Fibroblast of lung (primary cell): ENCODE data around the gene VEGFA. TPM values are rescaled to one million over a fixed set of nuclear protein-coding genes. Genes with fewer than 3 reads are reported as not detected.

Experiments
- DNase-seq, 2 donors: peaks; one replicate each; pipeline versions ENCODE4 v3.0.0 to v3.0.0-alpha.2; 2010; ENCODE audit warnings: low read depth in 2 of 2
- H2AFZ ChIP-seq: 2 replicates; pipeline ENCODE4 v1.5.1; 2012; ENCODE audit warnings: low read length, control low read depth, inconsistent platforms
- H3K27ac ChIP-seq: 2 replicates; pipeline ENCODE4 v1.5.1; 2011; ENCODE audit warnings: low read length, control low read depth; ENCODE audit not compliant: insufficient read depth
- H3K27me3 ChIP-seq: 2 replicates; pipeline ENCODE4 v1.5.1; 2011; ENCODE audit warnings: mild to moderate bottlenecking, low read length; ENCODE audit not compliant: control insufficient read depth, insufficient read depth
- H3K36me3 ChIP-seq: 2 replicates; pipeline ENCODE4 v1.5.1; 2011; ENCODE audit warnings: low read length; ENCODE audit not compliant: control insufficient read depth, insufficient read depth
- H3K4me1 ChIP-seq: 2 replicates; pipeline ENCODE4 v1.5.1; 2011; ENCODE audit warnings: low read length; ENCODE audit not compliant: control insufficient read depth, insufficient read depth; ENCODE audit errors: extremely low read depth
- H3K4me2 ChIP-seq: 2 replicates; pipeline ENCODE4 v1.5.1; 2011; ENCODE audit warnings: low read length, control low read depth; ENCODE audit not compliant: insufficient read depth; ENCODE audit errors: extremely low read depth
- H3K4me3 ChIP-seq, 4 experiments: fragments of 200-600 bp in 1 of 4; sonication (generic) in 1 of 4; replicated peaks in 1 of 4; 2 replicates each; pipeline ENCODE4 v1.5.1; 2011 to 2016; ENCODE audit warnings: low read length in 4 of 4, low read depth in 3 of 4, mild to moderate bottlenecking in 3 of 4, control low read depth in 2 of 4, inconsistent platforms in 1 of 4, mixed read lengths in 1 of 4; ENCODE audit not compliant: insufficient read depth in 1 of 4; ENCODE audit errors: control extremely low read depth in 1 of 4
- H3K79me2 ChIP-seq: 2 replicates; pipeline ENCODE4 v1.5.1; 2012; ENCODE audit warnings: mild to moderate bottlenecking, low read length, inconsistent platforms; ENCODE audit not compliant: control insufficient read depth, insufficient read depth
- H3K9ac ChIP-seq: 2 replicates; pipeline ENCODE4 v1.5.1; 2011; ENCODE audit warnings: mild to moderate bottlenecking, low read length, control low read depth; ENCODE audit not compliant: insufficient read depth
- H3K9me3 ChIP-seq: 2 replicates; pipeline ENCODE4 v1.5.1; 2012; ENCODE audit warnings: low read depth, low read length; ENCODE audit not compliant: control insufficient read depth, insufficient read depth
- H4K20me1 ChIP-seq: 2 replicates; pipeline ENCODE4 v1.5.1; 2011; ENCODE audit warnings: low read length; ENCODE audit not compliant: control insufficient read depth, insufficient read depth; ENCODE audit errors: extremely low read depth
- CTCF ChIP-seq, 2 donors: IDR thresholded peaks in 1 of 2; conservative IDR thresholded peaks in 1 of 2; 1 replicate in 1 of 2; 2 replicates in 1 of 2; pipeline ENCODE4 v1.5.1; 2011 to 2012; ENCODE audit warnings: low read length in 2 of 2, control low read depth in 1 of 2, inconsistent platforms in 1 of 2, low read depth in 1 of 2, mild to moderate bottlenecking in 1 of 2
- EZH2 ChIP-seq: IDR thresholded peaks from 2 replicates; pipeline ENCODE4 v1.5.1; 2012; ENCODE audit warnings: low read length, control low read depth, mild to moderate bottlenecking; ENCODE audit errors: missing control alignments
- polyA plus RNA-seq, 2 donors: library from polyadenylated mRNA; depleted of rRNA in 1 of 2; stranded (reverse) in 1 of 2; unstranded in 1 of 2; fragments of >200 nt; gene quantifications; 2 replicates each; pipeline ENCODE4 v1.2.1, GENCODE V29; 2011 to 2012; ENCODE audit warnings: missing spikeins in 1 of 2
- total RNA-seq: library from RNA; depleted of rRNA; stranded (reverse); fragments of >200 nt; gene quantifications from 2 replicates; pipeline ENCODE4 v1.2.1, GENCODE V29; 2014

The VEGFA gene
- total and polyA plus RNA-seq, 2 donors (not counting 1 experiment from before 2014, with no cell fraction given) = 111 to 150 TPM

DNA sequence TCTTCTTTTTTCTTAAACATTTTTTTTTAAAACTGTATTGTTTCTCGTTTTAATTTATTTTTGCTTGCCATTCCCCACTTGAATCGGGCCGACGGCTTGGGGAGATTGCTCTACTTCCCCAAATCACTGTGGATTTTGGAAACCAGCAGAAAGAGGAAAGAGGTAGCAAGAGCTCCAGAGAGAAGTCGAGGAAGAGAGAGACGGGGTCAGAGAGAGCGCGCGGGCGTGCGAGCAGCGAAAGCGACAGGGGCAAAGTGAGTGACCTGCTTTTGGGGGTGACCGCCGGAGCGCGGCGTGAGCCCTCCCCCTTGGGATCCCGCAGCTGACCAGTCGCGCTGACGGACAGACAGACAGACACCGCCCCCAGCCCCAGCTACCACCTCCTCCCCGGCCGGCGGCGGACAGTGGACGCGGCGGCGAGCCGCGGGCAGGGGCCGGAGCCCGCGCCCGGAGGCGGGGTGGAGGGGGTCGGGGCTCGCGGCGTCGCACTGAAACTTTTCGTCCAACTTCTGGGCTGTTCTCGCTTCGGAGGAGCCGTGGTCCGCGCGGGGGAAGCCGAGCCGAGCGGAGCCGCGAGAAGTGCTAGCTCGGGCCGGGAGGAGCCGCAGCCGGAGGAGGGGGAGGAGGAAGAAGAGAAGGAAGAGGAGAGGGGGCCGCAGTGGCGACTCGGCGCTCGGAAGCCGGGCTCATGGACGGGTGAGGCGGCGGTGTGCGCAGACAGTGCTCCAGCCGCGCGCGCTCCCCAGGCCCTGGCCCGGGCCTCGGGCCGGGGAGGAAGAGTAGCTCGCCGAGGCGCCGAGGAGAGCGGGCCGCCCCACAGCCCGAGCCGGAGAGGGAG lies 580 bp downstream of the VEGFA start:
- no peaks in the 10 kb centered on the region for H4K20me1 ChIP-seq
- peaks cover 54% of the 10 kb centered on the region for H3K79me2 ChIP-seq
- H3K4me1 ChIP-seq = peaks cover 32% of the 10 kb centered on the region
- peak overlapping the region; percentile 70 for H3K4me2 ChIP-seq
- H3K27me3 ChIP-seq = no peaks in the 10 kb centered on the region
- H3K9me3 ChIP-seq = no peaks in the 10 kb centered on the region
- no peak overlapping the region for H2AFZ ChIP-seq
- peak overlapping the region; percentile 79 to 91 (median 86) for H3K4me3 ChIP-seq
- H3K9ac ChIP-seq = peak overlapping the region; percentile 94
- TF ChIP-seq EZH2 (no peak), CTCF (conservative IDR thresholded peaks at IDR 0.05 in 1 of 2, IDR thresholded peaks at IDR 0.05 in 1 of 2; ENCODE audit: low read depth in 1 of 2, low read length in 2 of 2) (no peak)
- H3K36me3 ChIP-seq = no peaks in the 10 kb centered on the region
- peak; percentile 61 to 69 for DNase-seq
- peak overlapping the region; percentile 90 for H3K27ac ChIP-seq

DNA sequence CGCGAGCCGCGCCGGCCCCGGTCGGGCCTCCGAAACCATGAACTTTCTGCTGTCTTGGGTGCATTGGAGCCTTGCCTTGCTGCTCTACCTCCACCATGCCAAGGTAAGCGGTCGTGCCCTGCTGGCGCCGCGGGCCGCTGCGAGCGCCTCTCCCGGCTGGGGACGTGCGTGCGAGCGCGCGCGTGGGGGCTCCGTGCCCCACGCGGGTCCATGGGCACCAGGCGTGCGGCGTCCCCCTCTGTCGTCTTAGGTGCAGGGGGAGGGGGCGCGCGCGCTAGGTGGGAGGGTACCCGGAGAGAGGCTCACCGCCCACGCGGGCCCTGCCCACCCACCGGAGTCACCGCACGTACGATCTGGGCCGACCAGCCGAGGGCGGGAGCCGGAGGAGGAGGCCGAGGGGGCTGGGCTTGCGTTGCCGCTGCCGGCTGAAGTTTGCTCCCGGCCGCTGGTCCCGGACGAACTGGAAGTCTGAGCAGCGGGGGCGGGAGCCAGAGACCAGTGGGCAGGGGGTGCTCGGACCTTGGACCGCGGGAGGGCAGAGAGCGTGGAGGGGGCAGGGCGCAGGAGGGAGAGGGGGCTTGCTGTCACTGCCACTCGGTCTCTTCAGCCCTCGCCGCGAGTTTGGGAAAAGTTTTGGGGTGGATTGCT lies 1.3 kb downstream of the VEGFA start:
- H3K36me3 ChIP-seq = no peaks in the 10 kb centered on the region
- peaks cover 34% of the 10 kb centered on the region for H3K4me1 ChIP-seq
- H3K27me3 ChIP-seq = no peaks in the 10 kb centered on the region
- peak overlapping the region; percentile 27 for H3K4me2 ChIP-seq
- no peak overlapping the region for H2AFZ ChIP-seq
- peak overlapping the region; percentile 79 to 91 (median 86) for H3K4me3 ChIP-seq
- peak overlapping the region; percentile 90 for H3K27ac ChIP-seq
- H4K20me1 ChIP-seq = no peaks in the 10 kb centered on the region
- peak in 1 of 2 donors; percentile 61 for DNase-seq
- TF ChIP-seq EZH2 = no peak
- TF ChIP-seq CTCF (conservative IDR thresholded peaks at IDR 0.05 in 1 of 2, IDR thresholded peaks at IDR 0.05 in 1 of 2; ENCODE audit: low read depth in 1 of 2, low read length in 2 of 2) = no peak
- peak overlapping the region; percentile 94 for H3K9ac ChIP-seq
- no peaks in the 10 kb centered on the region for H3K9me3 ChIP-seq
- peaks cover 61% of the 10 kb centered on the region for H3K79me2 ChIP-seq
